ENCODE results near the gene FAM219B. TPM values are rescaled to one million over a fixed set of nuclear protein-coding genes. Genes with fewer than 3 reads are reported as not detected.

FAM219B gene
- total RNA-seq, 2 experiments from 2014 or later: 36.5 to 44.7 TPM

Other genes starting within 250 kb of the FAM219B start
- 10 to 100 TPM; 41.9 to 44.1 TPM for gene EDC3, start 210.8 kb downstream of the FAM219B start, total RNA-seq
- gene CYP1A1, start 181.3 kb downstream of the FAM219B start, total RNA-seq: 1 to 10 TPM; 4.3 to 4.9 TPM
- gene CYP1A2, start 158.0 kb downstream of the FAM219B start, total RNA-seq: not detected
- 100 to 1,000 TPM; 254 to 260 TPM for gene CSK, start 124.8 kb downstream of the FAM219B start, total RNA-seq
- gene LMAN1L, start 94.0 kb downstream of the FAM219B start, total RNA-seq: under 1 TPM in 1 of 2 experiments, not detected in 1; 0.11 TPM
- under 1 TPM in 1 of 2 experiments, not detected in 1; 0.11 TPM for gene CPLX3, start 80.2 kb downstream of the FAM219B start, total RNA-seq
- gene ULK3, start 63.7 kb downstream of the FAM219B start, total RNA-seq: 10 to 100 TPM; 45.9 to 49.3 TPM
- gene SCAMP2, start 33.5 kb downstream of the FAM219B start, total RNA-seq: 10 to 100 TPM; 57.8 to 58.9 TPM
- 10 to 100 TPM; 67.1 to 74.3 TPM for gene MPI, start 16.8 kb downstream of the FAM219B start, total RNA-seq
- gene COX5A, start 31.2 kb upstream of the FAM219B start, total RNA-seq: 100 to 1,000 TPM; 342 TPM
- 1 to 10 TPM; 7.0 to 7.2 TPM for gene RPP25, start 49.9 kb upstream of the FAM219B start, total RNA-seq
- gene SCAMP5, start 88.7 kb upstream of the FAM219B start, total RNA-seq: 1 to 10 TPM in 1 of 2 experiments, under 1 TPM in 1; 0.65 to 1.1 TPM
- 10 to 100 TPM; 25.7 to 26.6 TPM for gene PPCDC, start 116.7 kb upstream of the FAM219B start, total RNA-seq